ENCODE results near the gene AP2A1. TPM values are rescaled to one million over a fixed set of nuclear protein-coding genes. Genes with fewer than 3 reads are reported as not detected.

The AP2A1 gene
- total and polyA plus RNA-seq, 9 of the 15 experiments (the other 6 are each of a cell fraction or from before 2014, with no cell fraction given), result 0.55 to 150 (median 31.9) TPM

GRCh38 chr19:49806620-49806959 is 39.8 kb downstream of the AP2A1 start:
- Histone ChIP-seq H3K27ac (ENCODE audit: extremely low read depth, low read depth, low read length) (no peak overlapping the region), H3K4me2 (ENCODE audit: insufficient read depth, low read length) (no peak overlapping the region), H4K20me1 (replicated peaks; ENCODE audit: control insufficient read depth, insufficient read depth, low read length) (peaks cover 5% of the 10 kb centered on the region), H2AFZ (ENCODE audit: low read depth, low read length) (no peak overlapping the region), H3K4me1 (replicated peaks in 1 of 2; ENCODE audit: control insufficient read depth in 2 of 2, insufficient read depth in 2 of 2, low read length in 2 of 2) (peaks cover 25 to 64% of the 10 kb centered on the region in 2 experiments), H3K9me1 (ENCODE audit: control insufficient read depth, insufficient read depth, low read length) (no peaks in the 10 kb centered on the region), H3K27me3 (ENCODE audit: control insufficient read depth in 2 of 2, insufficient read depth in 2 of 2, low read length in 2 of 2) (no peaks in the 10 kb centered on the region), H3K36me3 (ENCODE audit: control insufficient read depth, insufficient read depth, low read length) (peaks cover 63% of the 10 kb centered on the region), H3K9ac (ENCODE audit: insufficient read depth in 1 of 2, low read depth in 2 of 2, low read length in 2 of 2) (peak overlapping the region in 1 of 2 experiments; percentile 43; a peak in 1 of 4 replicates), H3K79me2 (ENCODE audit: control insufficient read depth, insufficient read depth, low read length) (no peaks in the 10 kb centered on the region), H3K9me3 (replicated peaks; ENCODE audit: control insufficient read depth, insufficient read depth, low read depth, low read length) (no peaks in the 10 kb centered on the region), H3K4me3 (no peak overlapping the region)
- FAIRE-seq (no peak), DNase-seq (ENCODE audit: extremely low read depth in 1 of 4, low spot score in 3 of 4) (no peak), ATAC-seq (no peak)
- in situ Hi-C loops (cut with MboI) (no loop called here), intact Hi-C loops (cut with micrococcal nuclease) (loop anchor here (5.0 kb wide), 1 partner anchor 39 kb away; the partner anchor contains the start of gene AP2A1)
- 96% methylated on average over 5 of the region's 8 CpGs for WGBS (ENCODE audit: insufficient coverage, low coverage, missing lambda C conversion rate)
- ChIA-PET POLR2A (interaction anchor here (1.2 kb wide), 1 partner anchor 130 kb away, joined by 3 read pairs; no protein-coding TSS in a partner anchor), CTCF (ENCODE audit: low intra/inter-chr PET ratio) (no interaction called here)
- BruUV-seq (replicated peaks), result TSS peak; percentile 60
- TF ChIP-seq KDM1A (IDR thresholded peaks at IDR 0.05) (no peak), AFF4 (CRISPR knock-in tag; IDR thresholded peaks at IDR 0.05) (no peak), POLR2G (IDR thresholded peaks at IDR 0.05; ENCODE audit: low read depth, low read length) (peak; percentile 54), CGGBP1 (CRISPR knock-in tag; IDR thresholded peaks at IDR 0.05) (no peak), GTF2E2 (tag; IDR thresholded peaks at IDR 0.05) (no peak)
